TTC549 (cell line): ENCODE data around the gene PTPRN2.

Source experiments
- FAIRE-seq: peaks from 2 replicates; lab custom pipeline; 2012; peaks lifted over from hg19 to GRCh38; lab: Jason Lieb, UNC

Gene PTPRN2

DNA sequence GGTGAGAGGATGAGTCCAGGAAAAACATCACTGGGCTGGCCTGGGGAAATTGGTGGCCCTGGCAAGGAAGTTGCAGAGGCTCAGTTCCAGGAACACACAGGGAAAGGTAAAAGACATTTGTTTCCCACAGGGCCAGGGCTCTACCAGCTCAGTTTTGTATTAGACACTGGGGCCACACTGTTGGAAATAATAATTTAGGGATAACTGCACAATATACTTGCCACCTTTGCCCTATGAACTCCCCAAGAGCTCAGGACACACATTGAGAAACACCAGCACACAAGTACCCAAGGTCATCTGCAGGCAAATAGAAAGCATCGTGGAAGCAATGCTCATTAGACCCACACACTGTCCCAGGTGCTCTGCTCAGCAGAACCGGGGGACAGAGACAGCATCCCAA lies 617.6 kb downstream of the PTPRN2 start:
- no peak for FAIRE-seq

DNA sequence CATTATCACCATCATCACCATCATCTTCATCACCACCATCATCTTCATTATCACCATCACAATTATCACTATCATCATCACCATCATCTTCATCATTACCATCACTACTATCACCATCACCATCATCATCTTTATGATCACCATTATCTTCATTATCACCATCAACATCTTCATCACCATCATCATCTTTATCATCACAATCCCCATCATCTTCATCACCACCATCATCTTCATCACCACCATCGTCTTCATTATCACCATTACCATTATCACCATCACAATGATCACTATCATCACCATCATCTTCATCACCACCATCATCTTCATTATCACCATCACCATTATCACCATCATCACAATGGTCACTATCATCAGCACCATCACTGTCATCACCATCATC lies 621.1 kb downstream of the PTPRN2 start:
- no peak for FAIRE-seq

GRCh38 chr7:157964521-157964920 lies 623.1 kb downstream of the PTPRN2 start:
- FAIRE-seq = no peak

DNA sequence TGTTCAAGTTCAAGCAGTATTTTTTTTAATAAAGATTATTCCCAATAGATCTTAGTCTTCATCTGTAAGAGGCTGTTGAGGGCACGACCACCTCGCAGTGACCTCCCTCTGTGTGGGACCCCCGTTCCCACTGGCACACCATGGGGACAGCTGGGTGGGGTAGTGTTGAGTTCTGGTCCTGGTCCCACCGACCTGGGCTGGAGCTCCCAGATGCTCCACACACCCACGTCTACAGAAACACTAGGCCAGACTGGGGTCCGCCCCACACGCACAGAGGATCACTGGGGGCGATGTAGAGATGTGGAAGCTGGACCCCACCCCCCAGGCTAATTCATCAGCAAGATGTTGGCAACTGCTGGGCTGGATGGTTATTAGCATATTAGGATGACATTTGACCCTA lies 623.6 kb downstream of the PTPRN2 start:
- no peak for FAIRE-seq

GRCh38 chr7:157963526-157963925 lies 624.1 kb downstream of the PTPRN2 start:
- FAIRE-seq = no peak

- FAIRE-seq = no peak
Observed at GRCh38 chr7:157962458-157963306, 624.9 kb downstream of the PTPRN2 start.

- no peak for FAIRE-seq
Observed at GRCh38 chr7:157961731-157962457, 625.7 kb downstream of the PTPRN2 start.

DNA sequence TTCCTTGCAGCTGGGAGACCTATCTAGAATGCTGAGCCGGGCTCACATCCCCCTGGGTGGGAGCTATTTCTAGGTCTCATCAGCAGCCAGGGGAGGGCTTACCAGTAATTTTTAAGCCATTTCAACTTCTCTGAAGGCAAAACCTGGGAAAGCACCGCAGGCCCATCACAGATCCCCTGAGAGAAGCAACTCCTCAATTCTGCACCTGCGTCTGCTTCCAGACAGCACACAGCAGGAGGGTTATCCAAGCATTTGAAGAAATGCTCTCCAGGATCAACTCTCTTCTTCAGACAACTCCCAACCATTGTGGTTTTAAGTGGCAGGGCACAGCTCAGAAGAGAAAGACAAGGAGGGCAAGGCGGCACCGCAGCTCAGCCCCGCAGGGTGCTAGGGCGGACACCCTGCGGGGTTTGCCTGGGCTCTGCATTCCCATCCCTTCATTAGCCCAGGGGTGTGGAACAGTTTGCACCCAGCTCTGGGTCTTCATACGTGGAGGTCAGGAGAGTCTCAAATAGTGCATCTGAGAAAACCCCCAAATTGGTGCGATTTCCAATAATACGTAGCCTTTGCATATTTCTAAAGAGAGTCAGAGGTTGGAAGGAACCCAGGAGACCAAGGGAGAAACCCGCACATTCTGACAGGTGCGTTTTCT lies 632.1 kb downstream of the PTPRN2 start:
- FAIRE-seq = no peak

- FAIRE-seq = no peak
Observed at GRCh38 chr7:157954901-157955300, 632.7 kb downstream of the PTPRN2 start.

GRCh38 chr7:157952841-157953645 lies 634.6 kb downstream of the PTPRN2 start:
- FAIRE-seq = no peak

- FAIRE-seq = no peak
Observed at GRCh38 chr7:157952050-157952667, 635.5 kb downstream of the PTPRN2 start.

DNA sequence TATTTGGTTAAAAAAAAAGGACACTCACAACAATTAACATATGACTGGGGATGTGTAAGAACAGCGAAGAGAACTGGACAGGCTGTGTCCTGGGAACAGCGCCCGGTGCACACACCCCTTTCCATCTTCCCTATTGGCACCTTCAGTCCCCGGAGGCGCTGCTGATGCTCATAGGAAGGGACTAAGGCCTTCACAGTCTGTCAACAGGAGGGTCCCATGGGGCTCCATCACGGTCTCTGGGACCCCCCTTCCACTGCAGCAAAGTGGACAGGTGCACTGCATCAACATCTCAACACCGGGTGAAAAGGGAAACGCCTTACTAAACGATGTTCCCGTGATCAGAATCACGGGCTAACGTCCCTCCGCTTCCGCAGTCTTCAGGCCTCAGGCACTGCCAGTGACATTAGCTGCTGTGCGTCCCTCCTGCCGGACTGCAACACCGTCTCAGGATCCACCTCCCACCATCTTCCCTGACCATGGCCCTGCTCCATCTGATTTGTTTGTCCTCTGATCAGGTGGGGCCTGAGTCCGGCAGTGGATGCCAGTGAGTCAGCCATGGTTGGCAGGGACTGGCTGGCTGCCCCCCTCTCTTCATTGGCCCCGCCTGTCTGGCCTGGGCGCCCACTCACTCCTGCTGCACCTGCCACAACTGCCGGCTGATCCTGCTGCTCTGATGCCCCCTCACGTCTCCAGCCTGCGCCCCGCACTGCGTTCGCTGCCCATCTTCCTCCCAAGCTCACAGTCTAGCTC lies 636.1 kb downstream of the PTPRN2 start:
- no peak for FAIRE-seq

- FAIRE-seq = no peak
Observed at GRCh38 chr7:157949711-157950110, 637.9 kb downstream of the PTPRN2 start.

DNA sequence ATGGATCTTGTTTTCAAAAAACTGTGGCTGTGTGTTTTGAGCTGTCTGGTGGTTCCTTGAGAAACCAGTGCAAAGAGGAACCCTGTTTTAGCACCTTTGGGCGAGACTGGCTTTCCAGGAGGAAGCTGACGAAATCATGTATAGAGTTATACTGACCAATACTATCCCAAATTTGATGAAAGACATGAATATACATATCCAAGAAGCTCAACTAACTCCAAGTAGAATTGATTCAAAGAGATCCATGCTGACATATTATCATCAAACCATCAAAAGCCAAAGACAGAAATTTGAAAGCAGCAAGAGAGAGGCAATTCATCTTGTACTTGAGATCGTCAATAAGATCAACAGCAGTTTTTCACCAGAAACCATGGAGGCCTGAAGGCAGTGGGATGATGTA lies 640.1 kb downstream of the PTPRN2 start:
- FAIRE-seq = no peak

GRCh38 chr7:157946398-157947060 lies 641.1 kb downstream of the PTPRN2 start:
- FAIRE-seq = no peak

- no peak for FAIRE-seq
Observed at GRCh38 chr7:157945401-157945800, 642.2 kb downstream of the PTPRN2 start.

DNA sequence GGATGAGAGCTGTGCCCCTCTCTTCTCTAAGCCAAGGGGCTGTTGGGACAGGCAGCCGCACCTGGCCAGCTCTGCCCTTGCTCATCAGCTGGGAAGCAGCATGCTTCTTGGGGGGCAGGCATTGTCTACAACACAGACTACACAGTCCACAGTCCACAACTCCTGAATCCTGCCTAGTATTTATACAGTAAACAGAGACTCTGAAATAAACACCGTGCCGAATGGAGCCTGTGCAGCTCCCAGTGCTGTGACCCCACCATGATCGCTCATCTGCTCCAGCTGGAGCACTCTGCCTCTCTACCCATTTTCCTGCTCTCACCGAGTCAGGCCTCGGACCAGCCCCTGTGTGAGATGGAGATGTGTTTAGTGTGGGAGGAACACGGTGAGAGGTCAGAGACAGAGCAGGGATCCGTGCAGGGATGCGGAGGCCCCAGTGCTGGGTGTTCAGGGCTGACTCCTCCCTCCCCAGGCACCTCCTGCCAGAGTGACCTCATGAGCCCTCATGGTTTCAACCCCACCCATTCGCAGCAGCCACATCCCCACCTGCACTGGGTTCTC lies 642.8 kb downstream of the PTPRN2 start:
- no peak for FAIRE-seq

GRCh38 chr7:157944051-157944450 lies 643.6 kb downstream of the PTPRN2 start:
- no peak for FAIRE-seq

- no peak for FAIRE-seq
Observed at GRCh38 chr7:157943561-157943960, 644.1 kb downstream of the PTPRN2 start.

DNA sequence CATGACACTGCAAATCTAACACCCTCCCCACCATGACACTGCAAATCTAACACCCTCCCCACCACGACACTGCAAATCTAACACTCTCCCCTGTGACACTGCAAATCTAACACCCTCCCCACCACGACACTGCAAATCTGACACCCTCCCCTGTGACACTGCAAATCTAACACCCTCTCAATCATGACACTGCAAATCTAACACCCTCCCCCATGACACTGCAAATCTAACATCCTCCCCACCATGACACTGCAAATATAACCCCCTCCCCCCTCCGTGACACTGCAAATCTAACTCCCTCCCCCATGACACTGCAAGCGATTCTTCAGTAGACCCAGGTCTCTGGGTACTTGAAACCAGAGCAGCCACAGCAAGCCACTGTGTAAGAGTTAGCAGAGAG lies 646.4 kb downstream of the PTPRN2 start:
- FAIRE-seq = no peak
